HTERT RPE-1 (cell line): ENCODE results near the gene SERPINI1.

Experiments
- in situ Hi-C: fragments of 300-500 bp; cut with MboI; formaldehyde crosslinking; loops from 4 replicates; pipeline ENCODE4 v1.14.3; 2020; ENCODE audit warnings: low sequenced_read_pairs

Gene SERPINI1

DNA sequence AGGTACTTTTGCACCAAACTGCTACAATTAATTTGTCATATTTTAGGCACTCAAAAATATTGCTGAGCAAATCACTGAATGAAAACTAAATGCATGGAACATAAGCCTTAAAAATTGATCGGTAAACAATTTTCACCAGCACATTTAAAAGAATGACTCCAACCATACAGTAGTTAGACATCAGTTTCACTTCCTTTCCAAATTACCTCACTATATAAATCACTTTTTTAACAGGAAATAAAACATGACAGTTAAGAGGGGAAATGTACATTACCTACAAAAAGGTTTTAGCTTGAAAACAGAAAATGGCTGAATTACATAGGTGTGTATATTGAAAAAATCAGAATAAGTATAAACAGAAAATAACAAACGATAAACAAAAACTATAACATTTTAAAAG, 108.4 kb downstream of the SERPINI1 start:
- in situ Hi-C loops = no loop called here

DNA sequence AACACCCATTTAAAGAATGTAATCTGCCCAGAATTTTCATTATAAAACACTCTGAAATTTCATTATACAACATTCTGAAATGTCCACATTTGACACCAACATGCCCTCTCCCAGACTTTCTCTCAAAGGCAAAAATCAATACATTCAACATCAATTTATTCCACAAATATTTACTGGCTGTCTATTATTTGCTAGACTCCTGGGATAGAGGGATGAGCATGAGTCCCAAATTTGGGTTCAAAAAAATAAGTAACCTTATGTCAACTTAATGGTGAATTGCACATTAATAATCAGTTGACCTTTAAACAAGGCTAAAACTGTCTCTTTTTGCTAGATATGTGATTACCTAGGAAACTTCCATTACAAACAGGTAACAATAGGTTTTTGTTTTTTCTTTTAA, 109.0 kb downstream of the SERPINI1 start:
- in situ Hi-C loops = no loop called here

DNA sequence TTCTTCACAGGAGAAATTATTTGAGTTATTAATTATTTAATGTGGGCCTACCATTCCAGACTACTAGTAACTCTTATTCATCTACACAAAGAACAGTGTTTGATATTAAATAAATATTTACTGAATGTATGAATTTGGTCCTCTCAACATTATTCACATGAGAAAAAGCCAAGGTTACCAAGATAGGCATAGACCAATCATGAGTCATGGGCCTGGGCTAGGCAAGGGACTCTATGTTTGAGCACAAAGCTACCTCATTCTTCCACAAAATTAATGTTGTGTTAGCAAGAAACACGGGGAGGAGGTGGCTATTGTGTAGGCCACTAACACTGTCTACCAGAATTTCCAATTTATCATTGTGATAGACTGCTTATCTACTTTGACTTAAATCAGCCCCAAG, 115.7 kb downstream of the SERPINI1 start:
- in situ Hi-C loops = no loop called here

GRCh38 chr3:167851749-167852148, 116.2 kb downstream of the SERPINI1 start:
- in situ Hi-C loops = no loop called here

DNA sequence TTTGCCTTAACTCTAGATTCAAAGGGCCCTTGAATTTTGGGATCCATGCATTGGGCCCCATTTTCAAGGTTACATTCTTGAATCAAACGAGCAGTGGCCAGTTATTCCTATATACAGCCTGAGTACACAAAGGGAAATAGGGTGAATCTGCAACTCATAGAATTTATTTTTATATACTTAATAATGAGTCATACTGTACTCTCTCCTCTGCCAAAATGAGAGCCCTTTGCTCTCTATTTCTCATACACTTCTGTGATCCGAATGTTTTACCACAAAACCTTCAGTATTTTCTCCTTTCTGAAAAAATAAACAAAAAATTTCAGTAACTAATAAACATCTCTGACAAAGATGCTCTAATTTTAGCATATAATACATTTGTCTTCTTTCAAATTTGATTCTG, 116.7 kb downstream of the SERPINI1 start:
- in situ Hi-C loops = no loop called here

- in situ Hi-C loops = no loop called here
Measured at GRCh38 chr3:167854063-167854462, 118.5 kb downstream of the SERPINI1 start.

DNA sequence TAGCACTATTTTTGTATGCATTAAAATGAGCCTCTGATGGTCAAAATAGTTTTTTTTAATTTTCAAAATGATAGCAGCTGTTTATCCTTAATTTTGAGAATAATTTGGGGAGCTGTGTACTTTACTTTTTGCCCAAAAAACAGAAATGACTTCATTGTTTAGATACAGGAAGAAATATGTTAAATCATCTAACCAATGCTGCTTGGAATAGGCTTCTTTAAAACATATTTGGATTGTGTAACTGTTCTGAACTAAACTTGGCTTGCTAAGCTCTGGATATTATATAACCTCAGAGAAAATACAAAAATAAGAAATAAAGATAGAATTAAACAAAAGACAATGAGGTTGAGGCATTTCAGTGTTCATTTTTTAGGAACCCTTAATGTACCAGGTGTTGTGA, 119.3 kb downstream of the SERPINI1 start:
- in situ Hi-C loops = no loop called here

- in situ Hi-C loops = no loop called here
Measured at GRCh38 chr3:167855306-167855705, 119.8 kb downstream of the SERPINI1 start.

DNA sequence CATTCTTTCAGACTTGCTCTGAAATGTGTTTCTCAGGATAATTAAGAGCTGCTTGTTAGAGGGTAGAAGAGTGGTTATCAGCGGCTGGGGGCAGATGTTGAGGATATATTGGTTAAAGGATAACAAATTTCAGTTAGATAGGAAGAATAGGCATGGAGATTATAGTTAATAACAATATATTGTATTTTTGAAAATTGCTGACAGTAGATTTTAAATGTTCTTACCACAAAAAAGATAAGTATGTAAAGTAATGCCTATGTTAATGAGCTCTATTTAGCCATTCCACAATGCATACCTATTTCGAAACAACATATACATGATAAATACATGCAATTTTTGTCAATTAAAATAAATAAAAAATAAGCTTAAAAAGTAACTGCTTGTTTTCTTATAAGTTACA, 123.3 kb downstream of the SERPINI1 start:
- in situ Hi-C loops = no loop called here

DNA sequence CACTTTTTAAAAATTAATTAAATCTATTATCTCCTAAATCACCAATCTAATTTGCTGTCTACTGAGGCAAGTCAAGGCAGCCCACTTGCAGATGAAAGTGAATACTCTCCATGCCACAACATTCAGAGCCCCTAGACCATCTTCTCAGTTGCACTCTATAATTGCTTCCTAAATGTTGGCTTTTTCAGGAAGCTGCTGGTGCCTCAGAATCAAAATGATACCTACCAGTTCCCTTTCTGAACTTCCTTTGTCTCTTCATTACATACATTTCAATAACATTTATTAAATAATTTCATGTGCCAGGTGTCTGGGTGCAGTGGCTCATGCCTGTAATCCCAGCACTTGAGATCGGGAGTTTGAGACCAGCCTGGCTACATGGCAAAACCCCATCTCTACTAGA, 124.1 kb downstream of the SERPINI1 start:
- in situ Hi-C loops = no loop called here

DNA sequence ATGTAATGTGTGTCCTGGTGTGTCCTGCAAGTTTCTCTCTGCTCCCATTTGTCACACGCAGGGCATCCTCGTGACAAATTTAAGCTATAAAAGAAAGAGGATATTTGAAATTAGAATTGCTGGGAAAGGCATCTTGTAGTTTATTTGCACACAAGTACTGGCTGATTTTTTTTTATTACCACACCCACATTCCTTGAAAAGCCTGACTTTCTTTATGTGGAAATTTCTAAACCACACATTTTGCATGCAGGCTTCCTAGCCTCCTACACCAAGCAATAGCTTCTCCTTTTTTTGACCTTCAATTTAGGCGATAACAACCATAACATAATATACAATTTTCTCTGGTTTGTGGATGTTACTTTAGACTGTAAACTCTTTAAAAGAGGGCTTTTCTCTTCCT, 126.1 kb downstream of the SERPINI1 start:
- in situ Hi-C loops = no loop called here

DNA sequence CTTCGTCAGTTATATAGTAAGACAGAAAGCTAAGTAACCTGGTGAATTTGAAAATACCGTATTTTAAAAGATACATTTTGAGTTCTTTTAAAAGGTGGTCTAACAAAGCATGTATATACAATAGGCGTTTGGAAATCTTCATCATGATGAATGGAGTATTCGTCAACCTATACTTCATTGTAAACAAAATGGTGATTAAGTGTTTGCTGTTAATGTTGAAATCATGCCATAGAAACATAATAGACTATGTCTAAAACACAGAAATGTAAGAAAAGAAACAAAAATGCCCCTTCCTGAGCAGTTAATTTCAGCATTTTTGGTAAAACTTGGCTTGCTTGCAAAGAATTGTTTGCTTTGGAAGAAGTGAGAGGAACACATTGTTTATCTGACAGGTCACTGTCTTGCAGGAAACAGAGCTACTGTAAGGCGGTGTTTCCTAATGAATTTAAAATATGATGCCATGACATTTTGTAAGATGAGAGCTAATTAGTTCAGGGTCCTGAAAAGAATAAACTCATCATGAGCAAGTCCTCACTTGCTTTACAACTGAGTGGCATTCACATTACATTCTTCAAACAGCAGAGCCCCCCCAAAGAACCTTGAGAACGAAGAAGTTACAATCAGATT, 126.7 kb downstream of the SERPINI1 start:
- in situ Hi-C loops = no loop called here

GRCh38 chr3:167863811-167864551, 128.5 kb downstream of the SERPINI1 start:
- in situ Hi-C loops = no loop called here

DNA sequence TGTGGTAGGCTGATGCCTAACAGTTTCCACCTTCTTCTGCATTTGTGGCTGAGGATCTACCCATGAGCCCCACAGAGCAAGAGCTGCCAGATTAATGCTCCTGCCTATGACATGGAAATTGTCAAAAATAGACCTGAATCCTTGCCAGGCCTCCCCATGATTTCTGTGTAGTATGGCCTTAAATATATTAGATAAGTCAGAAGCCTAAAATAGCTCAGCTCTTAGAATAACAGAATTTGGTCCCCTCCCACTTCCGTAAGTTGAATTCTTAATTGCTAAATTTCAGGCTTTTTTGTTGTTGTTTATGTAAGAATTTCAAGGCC, 129.0 kb downstream of the SERPINI1 start:
- in situ Hi-C loops = no loop called here

- in situ Hi-C loops = no loop called here
Measured at GRCh38 chr3:167866331-167866730, 130.8 kb downstream of the SERPINI1 start.

GRCh38 chr3:167867981-167868380, 132.5 kb downstream of the SERPINI1 start:
- in situ Hi-C loops = no loop called here

DNA sequence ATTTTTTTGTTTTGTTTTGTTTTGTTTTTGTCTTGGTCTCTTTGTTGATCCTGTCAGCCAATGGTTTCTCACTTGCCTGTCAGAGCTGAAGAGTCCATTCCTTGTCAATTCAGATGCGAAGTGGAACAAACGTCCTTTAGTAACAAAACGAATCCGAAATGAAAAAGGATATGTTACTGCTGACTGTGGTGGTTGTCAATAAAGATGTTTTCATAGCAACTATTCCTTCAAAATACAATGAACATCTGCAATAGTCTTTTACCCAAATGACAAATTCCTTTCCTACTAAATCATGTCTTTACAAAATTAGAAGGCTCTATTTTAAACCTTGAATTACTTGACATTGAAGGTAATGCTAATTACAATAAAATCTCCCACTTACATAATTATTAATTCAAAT, 134.7 kb downstream of the SERPINI1 start:
- in situ Hi-C loops = no loop called here

GRCh38 chr3:167870759-167871158, 135.2 kb downstream of the SERPINI1 start:
- in situ Hi-C loops = no loop called here

- in situ Hi-C loops = no loop called here
Measured at GRCh38 chr3:167872032-167872431, 136.5 kb downstream of the SERPINI1 start.

- in situ Hi-C loops = no loop called here
Measured at GRCh38 chr3:167872941-167873340, 137.4 kb downstream of the SERPINI1 start.

- in situ Hi-C loops = no loop called here
Measured at GRCh38 chr3:167874671-167875372, 139.3 kb downstream of the SERPINI1 start.
